HepG2 (cell line): Measurements from ENCODE around the gene MYL12B. TPM values are rescaled to one million over a fixed set of nuclear protein-coding genes. Genes with fewer than 3 reads are reported as not detected.

ENCODE experiments used
- ASH2L ChIP-seq: fragments of 300-600, 200-600 bp; sonication (generic); IDR thresholded peaks from 2 replicates; pipeline ENCODE4 v1.7.0; 2017; ENCODE audit warnings: low read depth, mild to moderate bottlenecking, moderate library complexity, mixed read lengths, low read length; ENCODE audit not compliant: insufficient read length
- CHCHD3 ChIP-seq: sonication (generic); formaldehyde crosslinking; IDR thresholded peaks from 2 replicates; pipeline ENCODE4 v1.8.0; 2022; ENCODE audit warnings: mild to moderate bottlenecking, missing genetic modification reagents, moderate library complexity
- HMG20B ChIP-seq: conservative IDR thresholded peaks from 2 replicates; pipeline ENCODE4 v1.6.1; 2016; ENCODE audit warnings: missing genetic modification reagents, missing compliant biosample characterization
- KAT2B ChIP-seq: fragments of 150-350 bp; IDR thresholded peaks from 2 replicates; pipeline ENCODE4 v1.6.1; 2014; ENCODE audit warnings: low read depth, low read length, borderline replicate concordance
- KAT8 ChIP-seq: IDR thresholded peaks from 2 replicates; pipeline ENCODE4 v1.6.1; 2016; ENCODE audit warnings: missing genetic modification reagents, missing compliant biosample characterization
- PCBP1 ChIP-seq: fragments of 200-400 bp; formaldehyde crosslinking; IDR thresholded peaks from 2 replicates; pipeline ENCODE4 v1.6.1; 2017; ENCODE audit warnings: mild to moderate bottlenecking, low read depth, low read length, borderline replicate concordance
- POLR2A ChIP-seq, 2 experiments: IDR thresholded peaks; 2 replicates each; pipeline ENCODE4 v1.6.1; 2011; ENCODE audit warnings: low read depth in 2 of 2, low read length in 2 of 2, mild to moderate bottlenecking in 1 of 2, moderate library complexity in 1 of 2; ENCODE audit not compliant: insufficient read depth in 1 of 2
- REL ChIP-seq: sonication (generic); formaldehyde crosslinking; conservative IDR thresholded peaks from 2 replicates; pipeline ENCODE4 v1.8.0; 2022; ENCODE audit warnings: mild to moderate bottlenecking, missing genetic modification reagents, moderate library complexity
- SALL2 ChIP-seq: sonication (generic); formaldehyde crosslinking; IDR thresholded peaks from 2 replicates; pipeline ENCODE4 v1.8.1; 2023; ENCODE audit warnings: mild to moderate bottlenecking, missing genetic modification reagents, inconsistent platforms
- SIX1 ChIP-seq: sonication (generic); formaldehyde crosslinking; IDR thresholded peaks from 2 replicates; pipeline ENCODE4 v1.4.0; 2020; ENCODE audit warnings: missing genetic modification reagents, borderline replicate concordance
- ZBTB1 ChIP-seq: sonication (generic); formaldehyde crosslinking; IDR thresholded peaks from 2 replicates; pipeline ENCODE4 v1.4.0; 2020; ENCODE audit warnings: missing genetic modification reagents, borderline replicate concordance
- ZNF138 ChIP-seq: sonication (generic); formaldehyde crosslinking; IDR thresholded peaks from 2 replicates; pipeline ENCODE4 v1.5.0; 2020; ENCODE audit warnings: mild to moderate bottlenecking, low read depth, missing genetic modification reagents
- ZNF34 ChIP-seq: sonication (generic); formaldehyde crosslinking; IDR thresholded peaks from 2 replicates; pipeline ENCODE4 v1.4.0; 2020; ENCODE audit warnings: mild to moderate bottlenecking, missing genetic modification reagents, borderline replicate concordance
- ZNF547 ChIP-seq: sonication (generic); formaldehyde crosslinking; IDR thresholded peaks from 2 replicates; pipeline ENCODE4 v1.5.1; 2020; ENCODE audit warnings: mild to moderate bottlenecking, missing genetic modification reagents
- polyA plus RNA-seq, 8 experiments: library from polyadenylated mRNA; depleted of rRNA in 3 of 8; stranded (reverse) in 7 of 8; unstranded in 1 of 8; fragments of >200 nt; fragmentation: Illumina TruSeq in 4 of 8; extraction: Trizol in 4 of 8; gene quantifications; 2 replicates each; pipeline versions ENCODE4 v1.2.1 to v1.2.3, GENCODE V29; 2011 to 2016; ENCODE audit warnings: low read depth in 4 of 8, missing spikeins in 1 of 8, mixed read lengths in 1 of 8; ENCODE audit not compliant: insufficient read depth in 1 of 8
- total RNA-seq, 5 experiments: library from RNA; depleted of rRNA; stranded (reverse); fragments of >200 nt; fragmentation: Illumina TruSeq; extraction: Trizol; gene quantifications; 2 replicates each; pipeline ENCODE4 v1.2.3, GENCODE V29; 2016; ENCODE audit warnings: low read depth in 1 of 5
- TF ChIP-seq, protein P1 (sequence below), 2 experiments: fragments of 450-650 bp in 1 of 2; sonication (generic) in 1 of 2; formaldehyde crosslinking in 1 of 2; IDR thresholded peaks; 2 replicates each; pipeline versions ENCODE4 v1.6.1 to v1.8.0; 2016 to 2022; ENCODE audit warnings: antibody characterized with exemption in 1 of 2, mild to moderate bottlenecking in 1 of 2, missing genetic modification reagents in 1 of 2

MYL12B gene
- total and polyA plus RNA-seq, 2 of the 13 experiments (the other 11 are each of a cell fraction or from before 2014, with no cell fraction given), result 265 to 340 TPM

GRCh38 chr18:3261373-3262233 lies at the start of gene MYL12B (continued):
- peak; percentile 79 for TF ChIP-seq SALL2 (CRISPR knock-in tag)
- TF ChIP-seq ZNF547 (CRISPR knock-in tag), result no peak
- TF ChIP-seq KAT2B, result no peak
- TF ChIP-seq KAT8, result peak; percentile 95
- TF ChIP-seq POLR2A (IDR thresholded peaks at IDR 0.05; ENCODE audit: insufficient read depth in 1 of 2, low read depth in 2 of 2, low read length in 2 of 2), result peak; percentile 70 to 75
- TF ChIP-seq PCBP1, result peak; percentile 86; the same call in 1 of the 2 replicates
- TF ChIP-seq CHCHD3 (CRISPR knock-in tag), result peak; percentile 93; the same call in 1 of the 2 replicates
- TF ChIP-seq REL (CRISPR knock-in tag), result no peak
- TF ChIP-seq ASH2L, result peak; percentile 81
- TF ChIP-seq, protein P1, sequence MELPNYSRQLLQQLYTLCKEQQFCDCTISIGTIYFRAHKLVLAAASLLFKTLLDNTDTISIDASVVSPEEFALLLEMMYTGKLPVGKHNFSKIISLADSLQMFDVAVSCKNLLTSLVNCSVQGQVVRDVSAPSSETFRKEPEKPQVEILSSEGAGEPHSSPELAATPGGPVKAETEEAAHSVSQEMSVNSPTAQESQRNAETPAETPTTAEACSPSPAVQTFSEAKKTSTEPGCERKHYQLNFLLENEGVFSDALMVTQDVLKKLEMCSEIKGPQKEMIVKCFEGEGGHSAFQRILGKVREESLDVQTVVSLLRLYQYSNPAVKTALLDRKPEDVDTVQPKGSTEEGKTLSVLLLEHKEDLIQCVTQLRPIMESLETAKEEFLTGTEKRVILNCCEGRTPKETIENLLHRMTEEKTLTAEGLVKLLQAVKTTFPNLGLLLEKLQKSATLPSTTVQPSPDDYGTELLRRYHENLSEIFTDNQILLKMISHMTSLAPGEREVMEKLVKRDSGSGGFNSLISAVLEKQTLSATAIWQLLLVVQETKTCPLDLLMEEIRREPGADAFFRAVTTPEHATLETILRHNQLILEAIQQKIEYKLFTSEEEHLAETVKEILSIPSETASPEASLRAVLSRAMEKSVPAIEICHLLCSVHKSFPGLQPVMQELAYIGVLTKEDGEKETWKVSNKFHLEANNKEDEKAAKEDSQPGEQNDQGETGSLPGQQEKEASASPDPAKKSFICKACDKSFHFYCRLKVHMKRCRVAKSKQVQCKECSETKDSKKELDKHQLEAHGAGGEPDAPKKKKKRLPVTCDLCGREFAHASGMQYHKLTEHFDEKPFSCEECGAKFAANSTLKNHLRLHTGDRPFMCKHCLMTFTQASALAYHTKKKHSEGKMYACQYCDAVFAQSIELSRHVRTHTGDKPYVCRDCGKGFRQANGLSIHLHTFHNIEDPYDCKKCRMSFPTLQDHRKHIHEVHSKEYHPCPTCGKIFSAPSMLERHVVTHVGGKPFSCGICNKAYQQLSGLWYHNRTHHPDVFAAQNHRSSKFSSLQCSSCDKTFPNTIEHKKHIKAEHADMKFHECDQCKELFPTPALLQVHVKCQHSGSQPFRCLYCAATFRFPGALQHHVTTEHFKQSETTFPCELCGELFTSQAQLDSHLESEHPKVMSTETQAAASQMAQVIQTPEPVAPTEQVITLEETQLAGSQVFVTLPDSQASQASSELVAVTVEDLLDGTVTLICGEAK (IDR thresholded peaks at IDR 0.05), result peak; percentile 40; the same call in 1 of the 2 replicates
- TF ChIP-seq, protein P1 (CRISPR knock-in tag; IDR thresholded peaks at IDR 0.05), result peak; percentile 89
- TF ChIP-seq ZNF34 (CRISPR knock-in tag), result no peak
- peak; percentile 51; the same call in 1 of the 2 replicates for TF ChIP-seq SIX1 (CRISPR knock-in tag)
- no peak for TF ChIP-seq HMG20B (CRISPR knock-in tag)
- no peak for TF ChIP-seq ZBTB1
- peak; percentile 52; the same call in 1 of the 2 replicates for TF ChIP-seq ZNF138
